ENCODE data around the gene VTI1A. TPM values are rescaled to one million over a fixed set of nuclear protein-coding genes. Genes with fewer than 3 reads are reported as not detected.

The VTI1A gene
- total RNA-seq, 1 donor from 2014 or later = 39.4 TPM

- Mint-ChIP-seq H3K4me1 (ENCODE audit: low read depth) (peaks cover 25% of the 10 kb centered on the region), H3K27ac (no peak overlapping the region), H3K36me3 (ENCODE audit: insufficient read depth) (no peaks in the 10 kb centered on the region), H3K27me3 (no peaks in the 10 kb centered on the region), H3K4me3 (ENCODE audit: low read depth) (no peak overlapping the region), H3K9me3 (ENCODE audit: low read depth) (no peaks in the 10 kb centered on the region)
- no peak for TF ChIP-seq CTCF (IDR thresholded peaks at IDR 0.05; ENCODE audit: unreplicated experiment)
- no peak for DNase-seq (ENCODE audit: low spot score, unreplicated experiment)
Observed at GRCh38 chr10:112557197-112557596, 110.2 kb downstream of the VTI1A start.

- Mint-ChIP-seq H3K9me3 (ENCODE audit: low read depth) (no peaks in the 10 kb centered on the region), H3K36me3 (ENCODE audit: insufficient read depth) (no peaks in the 10 kb centered on the region), H3K27ac (no peak overlapping the region), H3K4me1 (ENCODE audit: low read depth) (peaks cover 32% of the 10 kb centered on the region), H3K4me3 (ENCODE audit: low read depth) (no peak overlapping the region), H3K27me3 (no peaks in the 10 kb centered on the region)
- TF ChIP-seq CTCF (IDR thresholded peaks at IDR 0.05; ENCODE audit: unreplicated experiment) = no peak
- no peak for DNase-seq (ENCODE audit: low spot score, unreplicated experiment)
Observed at GRCh38 chr10:112558476-112559142, 111.6 kb downstream of the VTI1A start.

- Mint-ChIP-seq H3K36me3 (ENCODE audit: insufficient read depth) (no peaks in the 10 kb centered on the region), H3K4me1 (ENCODE audit: low read depth) (peaks cover 39% of the 10 kb centered on the region), H3K27ac (no peak overlapping the region), H3K27me3 (no peaks in the 10 kb centered on the region), H3K4me3 (ENCODE audit: low read depth) (no peak overlapping the region), H3K9me3 (ENCODE audit: low read depth) (no peaks in the 10 kb centered on the region)
- DNase-seq (ENCODE audit: low spot score, unreplicated experiment) = no peak
- no peak for TF ChIP-seq CTCF (IDR thresholded peaks at IDR 0.05; ENCODE audit: unreplicated experiment)
Observed at GRCh38 chr10:112559349-112559748, 112.3 kb downstream of the VTI1A start.

GRCh38 chr10:112562122-112562521, 115.1 kb downstream of the VTI1A start:
- H3K9me3 Mint-ChIP-seq (ENCODE audit: low read depth) = no peaks in the 10 kb centered on the region

More at GRCh38 chr10:112562122-112562521, 115.1 kb downstream of the VTI1A start:
- Mint-ChIP-seq H3K4me3 (ENCODE audit: low read depth) (no peak overlapping the region), H3K27ac (no peak overlapping the region), H3K4me1 (ENCODE audit: low read depth) (peaks cover 39% of the 10 kb centered on the region), H3K27me3 (no peaks in the 10 kb centered on the region), H3K36me3 (ENCODE audit: insufficient read depth) (no peaks in the 10 kb centered on the region)
- no peak for DNase-seq (ENCODE audit: low spot score, unreplicated experiment)
- no peak for TF ChIP-seq CTCF (IDR thresholded peaks at IDR 0.05; ENCODE audit: unreplicated experiment)
